Liver (tissue), 9 donors: ENCODE data around the gene PCSK1N. TPM values are rescaled to one million over a fixed set of nuclear protein-coding genes. Genes with fewer than 3 reads are reported as not detected.

Experiments used
- DNase-seq: peaks from one replicate; pipeline ENCODE4 v3.0.0-alpha.2; 2017; ENCODE audit warnings: low spot score
- H3K27ac ChIP-seq, 2 donors: one replicate each; pipeline ENCODE4 v1.7.0; 2013; ENCODE audit warnings: inconsistent platforms in 2 of 2, low read length in 2 of 2, control low read depth in 1 of 2, low read depth in 1 of 2, mild to moderate bottlenecking in 1 of 2
- H3K27me3 ChIP-seq, 4 donors: one replicate each; pipeline versions ENCODE4 v1.6.1 to v1.7.0; 2013; ENCODE audit warnings: low read length in 3 of 4, inconsistent platforms in 1 of 4, mild to moderate bottlenecking in 1 of 4, moderate library complexity in 1 of 4; ENCODE audit not compliant: control insufficient read depth in 4 of 4, insufficient read depth in 4 of 4
- H3K36me3 ChIP-seq, 4 donors: one replicate each; pipeline versions ENCODE4 v1.6.1 to v1.7.0; 2013; ENCODE audit warnings: low read length in 3 of 4, mild to moderate bottlenecking in 3 of 4, low read depth in 1 of 4, moderate library complexity in 1 of 4; ENCODE audit not compliant: control insufficient read depth in 4 of 4, insufficient read depth in 3 of 4
- H3K4me1 ChIP-seq, 4 donors: one replicate each; pipeline versions ENCODE4 v1.6.1 to v1.7.0; 2013; ENCODE audit warnings: low read length in 3 of 4, mild to moderate bottlenecking in 3 of 4, moderate library complexity in 1 of 4; ENCODE audit not compliant: control insufficient read depth in 4 of 4, insufficient read depth in 4 of 4
- H3K4me3 ChIP-seq, 3 donors: one replicate each; pipeline versions ENCODE4 v1.6.1 to v1.7.0; 2013; ENCODE audit warnings: low read length in 3 of 3, control low read depth in 1 of 3, low read depth in 1 of 3, mild to moderate bottlenecking in 1 of 3
- H3K9ac ChIP-seq, 2 donors: one replicate each; pipeline ENCODE4 v1.7.0; 2013; ENCODE audit warnings: low read length in 2 of 2, mild to moderate bottlenecking in 2 of 2, moderate library complexity in 2 of 2, control low read depth in 1 of 2, low read depth in 1 of 2
- H3K9me3 ChIP-seq, 4 donors: one replicate each; pipeline versions ENCODE4 v1.6.1 to v1.7.0; 2013; ENCODE audit warnings: low read length in 3 of 4; ENCODE audit not compliant: control insufficient read depth in 4 of 4
- ATF3 ChIP-seq: IDR thresholded peaks from 2 replicates; pipeline ENCODE4 v1.6.1; 2016; ENCODE audit warnings: antibody characterized with exemption
- CTCF ChIP-seq: fragments of 150-350 bp; IDR thresholded peaks from 2 replicates; pipeline ENCODE4 v1.5.1; 2017; ENCODE audit warnings: improper control_type of control experiment, low read depth, low read length; ENCODE audit not compliant: missing input control
- EGR1 ChIP-seq, 2 donors: IDR thresholded peaks; 2 replicates each; pipeline ENCODE4 v1.6.1; 2016 to 2018; ENCODE audit warnings: antibody characterized with exemption in 2 of 2, low read depth in 2 of 2
- FOXA1 ChIP-seq: IDR thresholded peaks from 2 replicates; pipeline ENCODE4 v1.6.1; 2016; ENCODE audit warnings: antibody characterized with exemption
- FOXA2 ChIP-seq: IDR thresholded peaks from 2 replicates; pipeline ENCODE4 v1.6.1; 2016; ENCODE audit warnings: antibody characterized with exemption
- GABPA ChIP-seq, 2 donors: IDR thresholded peaks in 1 of 2; conservative IDR thresholded peaks in 1 of 2; 2 replicates each; pipeline ENCODE4 v1.6.1; 2016; ENCODE audit warnings: antibody characterized with exemption in 2 of 2, mild to moderate bottlenecking in 1 of 2, moderate library complexity in 1 of 2
- HNF4A ChIP-seq, 2 donors: conservative IDR thresholded peaks; 2 replicates each; pipeline ENCODE4 v1.6.1; 2016; ENCODE audit warnings: antibody characterized with exemption in 2 of 2, mild to moderate bottlenecking in 2 of 2
- HNF4G ChIP-seq: IDR thresholded peaks from 2 replicates; pipeline ENCODE4 v1.6.1; 2016; ENCODE audit warnings: antibody characterized with exemption
- JUND ChIP-seq, 2 donors: IDR thresholded peaks; 2 replicates each; pipeline ENCODE4 v1.6.1; 2016; ENCODE audit warnings: antibody characterized with exemption in 2 of 2
- MAX ChIP-seq: IDR thresholded peaks from 2 replicates; pipeline ENCODE4 v1.6.1; 2016; ENCODE audit warnings: antibody characterized with exemption
- NR2F2 ChIP-seq: IDR thresholded peaks from 2 replicates; pipeline ENCODE4 v1.6.1; 2016; ENCODE audit warnings: antibody characterized with exemption
- RAD21 ChIP-seq, 2 donors: IDR thresholded peaks; 2 replicates each; pipeline ENCODE4 v1.6.1; 2016; ENCODE audit warnings: antibody characterized with exemption in 2 of 2, mild to moderate bottlenecking in 2 of 2
- REST ChIP-seq: IDR thresholded peaks from 2 replicates; pipeline ENCODE4 v1.6.1; 2016; ENCODE audit warnings: antibody characterized with exemption, mild to moderate bottlenecking
- RXRA ChIP-seq, 2 donors: IDR thresholded peaks; 2 replicates each; pipeline ENCODE4 v1.6.1; 2017 to 2018; ENCODE audit warnings: antibody characterized with exemption in 2 of 2, mild to moderate bottlenecking in 1 of 2
- SP1 ChIP-seq: IDR thresholded peaks from 2 replicates; pipeline ENCODE4 v1.6.1; 2018; ENCODE audit warnings: antibody characterized with exemption, mild to moderate bottlenecking
- TAF1 ChIP-seq: conservative IDR thresholded peaks from 2 replicates; pipeline ENCODE4 v1.6.1; 2016; ENCODE audit warnings: antibody characterized with exemption, mild to moderate bottlenecking
- YY1 ChIP-seq: IDR thresholded peaks from 2 replicates; pipeline ENCODE4 v1.6.1; 2016; ENCODE audit warnings: antibody characterized with exemption, mild to moderate bottlenecking
- ZBTB33 ChIP-seq: IDR thresholded peaks from 2 replicates; pipeline ENCODE4 v1.6.1; 2016; ENCODE audit warnings: antibody characterized with exemption
- WGBS: extraction: QIAGEN DNeasy Blood & Tissue Kit; methylation state at CpG from one replicate; pipeline ENCODE4 v1.1.7; 2013; 5-methylcytosine and 5-hydroxymethylcytosine counted together
- polyA plus RNA-seq, 2 donors: library from polyadenylated mRNA; stranded (reverse) in 1 of 2; unstranded in 1 of 2; fragments of 200-250 nt in 1 of 2; fragments of >200 nt in 1 of 2; fragmentation: Nextera tagmentation in 1 of 2; extraction: Ambion mirVana in 1 of 2; gene quantifications; one replicate each; pipeline versions ENCODE4 v1.2.1 to v1.2.3, GENCODE V29; 2013 to 2015
- total RNA-seq, 2 donors: library from RNA; depleted of rRNA; stranded (reverse); fragments of >200 nt; gene quantifications; one replicate each; pipeline ENCODE4 v1.2.3, GENCODE V29; 2014
- donor health status: healthy.
- donor health status: healthy.
- donor health status: healthy.
- donor health status: healthy.
- donor health status: healthy.

The PCSK1N gene
- total and polyA plus RNA-seq, 4 donors: 0.05 to 5.4 (median 0.92) TPM

- H3K27me3 ChIP-seq: no peaks in the 10 kb centered on the region
- no peak overlapping the region for H3K4me3 ChIP-seq
- no peak overlapping the region for H3K9ac ChIP-seq
- DNase-seq: no peak
- WGBS: 54% methylated on average over 17 of the region's 17 CpGs
- H3K27ac ChIP-seq: no peak overlapping the region
- TF ChIP-seq ZBTB33 (no peak), ATF3 (no peak), YY1 (no peak), TAF1 (no peak), HNF4A (conservative IDR thresholded peaks at IDR 0.05) (no peak), FOXA2 (no peak), MAX (no peak), RXRA (IDR thresholded peaks at IDR 0.05) (no peak), GABPA (IDR thresholded peaks at IDR 0.05 in 1 of 2, conservative IDR thresholded peaks at IDR 0.05 in 1 of 2) (no peak), EGR1 (IDR thresholded peaks at IDR 0.05; ENCODE audit: low read depth in 2 of 2) (no peak), SP1 (no peak)
- no peaks in the 10 kb centered on the region for H3K9me3 ChIP-seq
- H3K4me1 ChIP-seq: no peaks in the 10 kb centered on the region
- no peaks in the 10 kb centered on the region for H3K36me3 ChIP-seq
Measured at GRCh38 chrX:48787505-48788443, 47.6 kb downstream of the PCSK1N start.

- WGBS: 78% methylated on average over 6 of the region's 6 CpGs
- Histone ChIP-seq H3K4me3 (no peak overlapping the region), H3K4me1 (no peaks in the 10 kb centered on the region), H3K27ac (no peak overlapping the region), H3K9ac (no peak overlapping the region), H3K27me3 (no peaks in the 10 kb centered on the region), H3K9me3 (no peaks in the 10 kb centered on the region), H3K36me3 (no peaks in the 10 kb centered on the region)
- DNase-seq: no peak
- TF ChIP-seq YY1 (no peak), EGR1 (IDR thresholded peaks at IDR 0.05; ENCODE audit: low read depth in 2 of 2) (no peak), REST (no peak), RAD21 (IDR thresholded peaks at IDR 0.05) (no peak), CTCF (no peak), SP1 (no peak), RXRA (IDR thresholded peaks at IDR 0.05) (no peak), JUND (IDR thresholded peaks at IDR 0.05) (no peak), HNF4A (conservative IDR thresholded peaks at IDR 0.05) (no peak), GABPA (IDR thresholded peaks at IDR 0.05 in 1 of 2, conservative IDR thresholded peaks at IDR 0.05 in 1 of 2) (no peak), HNF4G (no peak), NR2F2 (no peak), FOXA1 (no peak), TAF1 (no peak), ZBTB33 (no peak), MAX (no peak), ATF3 (no peak), FOXA2 (no peak)
Measured at GRCh38 chrX:48786825-48787504, 48.4 kb downstream of the PCSK1N start.
